ENCODE results near the gene PLXNB2.

The PLXNB2 gene

GRCh38 chr22:50249341-50250248 lies 57.9 kb downstream of the PLXNB2 start:
- DNase-seq = no peak

- no peak for DNase-seq
Measured at GRCh38 chr22:50248196-50249081, 59.0 kb downstream of the PLXNB2 start.

- DNase-seq = no peak
Measured at GRCh38 chr22:50247748-50248147, 59.7 kb downstream of the PLXNB2 start.

- no peak for DNase-seq
Measured at GRCh38 chr22:50246242-50247175, 60.9 kb downstream of the PLXNB2 start.

GRCh38 chr22:50245214-50246072 lies 62.0 kb downstream of the PLXNB2 start:
- DNase-seq = no peak

GRCh38 chr22:50244420-50245213 lies 62.8 kb downstream of the PLXNB2 start, which contains the start of gene TUBGCP6:
Gene TUBGCP6 (minus strand): TSS chr22:50245023. CDS start chr22:50244459, 564 bp downstream.
- peak; percentile 91 to 96 for DNase-seq

GRCh38 chr22:50243685-50244419 lies 63.6 kb downstream of the PLXNB2 start:
- DNase-seq = peak in 1 of 2 donors; percentile 18

GRCh38 chr22:50242406-50242949 lies 65.0 kb downstream of the PLXNB2 start:
- no peak for DNase-seq

GRCh38 chr22:50238755-50239154 lies 68.7 kb downstream of the PLXNB2 start:
- DNase-seq = no peak

GRCh38 chr22:50236731-50237409 lies 70.6 kb downstream of the PLXNB2 start:
- no peak for DNase-seq

- DNase-seq = no peak
Measured at GRCh38 chr22:50233223-50233622, 74.2 kb downstream of the PLXNB2 start.

- DNase-seq = no peak
Measured at GRCh38 chr22:50232481-50233151, 74.8 kb downstream of the PLXNB2 start.

GRCh38 chr22:50229370-50229769 lies 78.1 kb downstream of the PLXNB2 start:
- DNase-seq = no peak

- no peak for DNase-seq
Measured at GRCh38 chr22:50228366-50228765, 79.1 kb downstream of the PLXNB2 start.

GRCh38 chr22:50227579-50228215 lies 79.7 kb downstream of the PLXNB2 start:
- no peak for DNase-seq

- DNase-seq = no peak
Measured at GRCh38 chr22:50226875-50227165, 80.6 kb downstream of the PLXNB2 start.

- no peak for DNase-seq
Measured at GRCh38 chr22:50226063-50226874, 81.2 kb downstream of the PLXNB2 start.

Measured in inflammatory macrophage treated with lipopolysaccharide for 1 hour (primary cell).